NCI-H526 (cell line): ENCODE data around the gene SHANK1.

Experiments used
- DNase-seq, 2 experiments: peaks; one replicate each; lab custom pipeline; 2025; lab: John Stamatoyannopoulos, UW

The SHANK1 gene

GRCh38 chr19:50686310-50687032, 33.1 kb downstream of the SHANK1 start:
- DNase-seq: no peak

- peak; percentile 25 to 80 for DNase-seq
These were observed 40.2 kb downstream of the SHANK1 start for GRCh38 chr19:50679177-50680125.

- no peak for DNase-seq
These were observed 41.3 kb downstream of the SHANK1 start for GRCh38 chr19:50678323-50678722.

GRCh38 chr19:50677636-50678035, 42.0 kb downstream of the SHANK1 start:
- DNase-seq: no peak

GRCh38 chr19:50676625-50677197, 42.9 kb downstream of the SHANK1 start:
- DNase-seq: no peak

GRCh38 chr19:50673118-50673517, 46.5 kb downstream of the SHANK1 start:
- DNase-seq: no peak

GRCh38 chr19:50670102-50670380, 49.6 kb downstream of the SHANK1 start:
- DNase-seq: no peak

GRCh38 chr19:50669302-50670101, 50.1 kb downstream of the SHANK1 start:
- peak in 1 of 2 experiments; percentile 22 for DNase-seq

GRCh38 chr19:50668879-50669278, 50.7 kb downstream of the SHANK1 start:
- DNase-seq: no peak

- DNase-seq: no peak
These were observed 51.2 kb downstream of the SHANK1 start for GRCh38 chr19:50668416-50668815.

GRCh38 chr19:50667759-50668231, 51.8 kb downstream of the SHANK1 start:
- DNase-seq: no peak

GRCh38 chr19:50667177-50667758, 52.3 kb downstream of the SHANK1 start:
- no peak for DNase-seq

- no peak for DNase-seq
These were observed 53.0 kb downstream of the SHANK1 start for GRCh38 chr19:50666346-50667176.

GRCh38 chr19:50664204-50664603, 55.4 kb downstream of the SHANK1 start:
- DNase-seq: no peak

GRCh38 chr19:50663482-50663790, 56.2 kb downstream of the SHANK1 start:
- no peak for DNase-seq

GRCh38 chr19:50662651-50663481, 56.7 kb downstream of the SHANK1 start:
- DNase-seq: no peak

GRCh38 chr19:50661766-50662650, 57.6 kb downstream of the SHANK1 start:
- no peak for DNase-seq

- no peak for DNase-seq
These were observed 58.6 kb downstream of the SHANK1 start for GRCh38 chr19:50661023-50661422.

GRCh38 chr19:50660088-50660366, 59.6 kb downstream of the SHANK1 start:
- DNase-seq: no peak
